ENCODE data around the gene DHRSX.

DNA sequence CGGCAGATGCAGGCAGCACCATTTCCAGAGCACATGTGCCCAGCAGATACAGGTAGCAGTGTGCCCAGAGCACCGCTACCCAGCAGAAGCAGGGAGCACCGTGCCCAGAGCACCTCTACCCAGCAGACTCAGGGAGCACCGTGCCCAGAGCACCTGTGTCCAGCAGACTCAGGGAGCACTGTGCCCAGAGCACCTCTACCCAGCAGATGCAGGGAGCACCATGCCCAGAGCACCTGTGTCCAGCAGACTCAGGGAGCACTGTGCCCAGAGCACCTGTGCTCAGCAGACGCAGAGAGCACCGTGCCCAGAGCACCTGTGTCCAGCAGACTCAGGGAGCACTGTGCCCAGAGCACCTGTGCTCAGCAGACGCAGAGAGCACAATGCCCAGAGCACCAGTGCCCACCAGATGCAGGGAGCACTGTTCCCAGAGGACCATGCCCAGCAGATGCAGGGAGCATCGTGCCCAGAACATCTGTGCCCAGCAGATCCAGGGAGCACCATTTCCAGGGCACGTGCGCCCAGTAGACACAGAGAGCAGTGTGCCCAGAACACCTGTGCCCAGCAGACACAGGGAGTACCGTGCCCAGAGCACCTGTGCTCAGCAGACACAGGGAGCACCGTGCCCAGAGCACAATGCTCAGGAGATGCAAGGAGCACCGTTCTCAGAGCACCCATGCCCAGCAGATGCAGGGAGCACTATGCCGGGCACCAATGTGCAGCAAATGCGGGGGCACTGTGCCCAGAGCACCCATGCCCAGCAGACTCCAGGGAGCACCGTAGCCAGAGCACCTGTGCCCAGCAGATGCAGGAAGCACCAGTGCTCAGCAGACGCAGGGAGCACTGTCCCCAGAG, 236.4 kb downstream of the DHRSX start:
- TF ChIP-seq POLR2AphosphoS5 (IDR thresholded peaks at IDR 0.05; ENCODE audit: borderline replicate concordance, low read depth, low read length), result no peak
- no peak for TF ChIP-seq EZH2 (IDR thresholded peaks at IDR 0.05)
- TF ChIP-seq FOXP2 (optimal IDR thresholded peaks at IDR 0.05; ENCODE audit: control extremely low read depth, extremely low read length, insufficient read depth), result no peak

Data from SK-N-MC (cell line).